ENCODE results near the gene PPFIA2. TPM values are rescaled to one million over a fixed set of nuclear protein-coding genes. Genes with fewer than 3 reads are reported as not detected.

Gene PPFIA2
- total RNA-seq, 1 experiment from 2014 or later = not detected

GRCh38 chr12:81222846-81223592, 536.1 kb downstream of the PPFIA2 start:
- DNase-seq (ENCODE audit: extremely low read depth, low read depth) = no peak

GRCh38 chr12:81221681-81222080, 537.5 kb downstream of the PPFIA2 start:
- DNase-seq (ENCODE audit: extremely low read depth, low read depth) = no peak

GRCh38 chr12:81216739-81217138, 542.4 kb downstream of the PPFIA2 start:
- no peak for DNase-seq (ENCODE audit: extremely low read depth, low read depth)

- DNase-seq (ENCODE audit: extremely low read depth, low read depth) = no peak
These were observed 546.0 kb downstream of the PPFIA2 start for GRCh38 chr12:81212996-81213696.

GRCh38 chr12:81211306-81211705, 547.8 kb downstream of the PPFIA2 start:
- no peak for DNase-seq (ENCODE audit: extremely low read depth, low read depth)

- peak; percentile 5 for DNase-seq (ENCODE audit: extremely low read depth, low read depth)
These were observed 549.4 kb downstream of the PPFIA2 start for GRCh38 chr12:81209772-81210225.

- no peak for DNase-seq (ENCODE audit: extremely low read depth, low read depth)
These were observed 550.1 kb downstream of the PPFIA2 start for GRCh38 chr12:81209012-81209411.

GRCh38 chr12:81208187-81208911, 550.8 kb downstream of the PPFIA2 start:
- DNase-seq (ENCODE audit: extremely low read depth, low read depth) = no peak
